HuH-7.5 (cell line): ENCODE data around the gene PPFIBP2.

Experiments
- DNase-seq: peaks from one replicate; pipeline ENCODE4 v3.0.0; 2011; ENCODE audit warnings: low spot score

The PPFIBP2 gene

DNA sequence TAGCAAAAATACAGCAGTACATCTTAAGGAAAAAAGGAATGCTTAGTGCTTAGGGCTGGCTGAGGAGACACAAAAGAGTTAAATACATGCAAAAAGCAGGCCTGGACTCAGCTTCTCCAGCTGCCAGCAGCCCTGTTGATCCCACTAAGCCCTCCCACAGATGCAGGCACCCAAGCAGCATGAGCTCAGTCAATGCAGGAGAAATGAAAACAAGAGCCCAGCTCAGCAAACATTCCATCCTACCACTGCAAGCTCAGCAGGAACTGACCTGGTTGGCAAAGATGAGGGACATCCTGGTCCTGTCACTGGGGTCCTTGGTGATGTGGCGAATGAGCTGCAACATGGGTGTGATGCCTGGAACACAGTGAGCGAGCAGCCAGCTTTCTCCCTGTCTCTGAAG is 153.7 kb downstream of the PPFIBP2 start:
- DNase-seq = no peak

DNA sequence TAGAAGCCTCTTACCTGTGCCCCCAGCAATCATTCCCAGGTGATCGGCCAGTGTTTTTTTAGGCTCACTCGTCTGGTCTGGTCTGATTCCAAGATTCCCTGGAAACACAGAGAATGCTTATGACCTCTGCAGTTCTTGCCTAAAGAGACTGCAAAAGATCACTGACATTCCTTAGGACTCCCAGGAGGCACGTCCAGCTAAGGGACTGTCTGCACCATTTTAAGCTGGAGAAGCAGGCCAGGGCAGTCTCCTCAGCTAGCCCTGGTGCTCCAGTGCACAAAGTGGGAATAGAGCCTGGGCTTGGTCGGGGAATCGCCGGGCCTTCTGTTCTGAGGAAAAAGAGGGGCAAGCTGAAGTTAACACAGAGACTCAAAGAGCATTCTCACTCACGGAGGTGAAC is 154.7 kb downstream of the PPFIBP2 start:
- DNase-seq = no peak

DNA sequence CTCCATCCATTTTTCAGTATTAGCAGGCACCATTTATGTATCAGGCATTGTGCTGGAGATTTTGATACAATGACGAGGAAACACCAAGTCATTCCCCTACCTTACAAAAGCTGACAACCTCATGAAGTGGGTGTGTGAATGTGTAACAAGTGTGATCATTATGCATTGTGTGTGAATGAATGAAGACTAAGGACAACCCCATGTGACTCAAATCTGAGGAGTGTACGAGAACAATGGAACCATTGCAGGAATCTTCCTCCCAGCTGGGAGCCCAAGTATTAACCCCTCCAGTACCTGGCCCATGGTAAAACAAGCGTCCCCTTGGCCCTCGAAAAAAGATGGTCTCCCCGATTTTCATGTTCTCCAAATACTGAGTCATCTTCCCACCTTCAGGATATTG is 155.1 kb downstream of the PPFIBP2 start:
- no peak for DNase-seq

DNA sequence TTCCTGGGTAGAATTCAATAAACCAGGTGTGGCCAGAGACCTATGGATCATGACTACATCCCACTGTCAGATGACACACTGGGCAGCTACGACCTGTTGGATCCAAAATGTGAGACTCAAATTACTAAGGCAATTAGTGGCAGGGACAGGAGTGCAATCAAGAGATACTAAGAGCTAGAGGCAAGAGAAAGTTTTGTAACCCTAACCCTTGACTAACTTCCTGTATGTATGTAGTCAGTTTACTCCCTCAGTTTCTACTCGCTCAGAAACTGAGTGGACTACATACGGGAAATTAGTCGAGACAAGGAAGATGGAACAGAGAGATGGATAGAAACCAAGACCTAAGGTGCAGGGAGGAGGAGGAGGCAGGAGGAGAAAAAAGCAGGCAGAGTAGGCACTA is 156.8 kb downstream of the PPFIBP2 start:
- no peak for DNase-seq

DNA sequence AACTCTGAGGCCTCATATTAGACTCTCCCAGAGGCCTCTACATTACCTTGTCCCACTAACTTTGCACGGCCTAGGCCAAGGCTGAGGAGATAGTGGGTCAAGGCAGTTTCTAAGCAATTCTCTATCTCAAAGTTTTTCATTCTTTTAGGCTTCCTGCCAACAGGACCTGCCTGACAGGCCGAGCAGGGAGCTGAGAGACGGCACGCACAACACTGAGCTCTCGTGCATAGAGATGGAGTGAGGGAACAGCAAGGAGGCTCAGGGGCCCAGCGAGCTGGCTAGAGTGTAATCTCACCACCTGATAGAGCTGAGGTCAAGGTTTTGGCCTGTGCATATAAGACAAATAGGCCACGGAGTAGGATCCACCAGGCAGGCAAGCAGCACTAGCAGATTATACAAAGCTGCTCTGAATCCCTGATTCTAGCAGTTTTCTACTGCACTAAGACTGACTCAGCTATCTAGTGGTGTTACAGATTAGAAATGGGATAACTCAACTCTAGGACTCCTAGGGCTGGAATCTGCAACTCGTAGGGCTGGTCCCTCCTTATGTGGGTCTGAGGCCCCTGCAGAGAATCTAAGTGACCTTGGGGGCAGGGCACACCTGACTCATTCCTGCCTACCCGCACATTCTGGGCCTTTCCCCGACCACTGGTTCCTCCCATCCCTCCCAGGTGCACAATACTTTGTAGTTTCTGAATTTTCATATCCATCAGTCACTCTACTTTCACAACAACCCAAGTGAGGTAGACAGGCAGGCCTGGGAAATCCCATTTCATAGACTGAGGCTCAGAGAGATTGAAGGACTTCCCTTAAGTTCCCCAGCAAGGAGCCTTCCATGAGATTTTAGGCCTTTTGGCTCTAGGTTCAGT is 157.8 kb downstream of the PPFIBP2 start:
- DNase-seq = no peak

DNA sequence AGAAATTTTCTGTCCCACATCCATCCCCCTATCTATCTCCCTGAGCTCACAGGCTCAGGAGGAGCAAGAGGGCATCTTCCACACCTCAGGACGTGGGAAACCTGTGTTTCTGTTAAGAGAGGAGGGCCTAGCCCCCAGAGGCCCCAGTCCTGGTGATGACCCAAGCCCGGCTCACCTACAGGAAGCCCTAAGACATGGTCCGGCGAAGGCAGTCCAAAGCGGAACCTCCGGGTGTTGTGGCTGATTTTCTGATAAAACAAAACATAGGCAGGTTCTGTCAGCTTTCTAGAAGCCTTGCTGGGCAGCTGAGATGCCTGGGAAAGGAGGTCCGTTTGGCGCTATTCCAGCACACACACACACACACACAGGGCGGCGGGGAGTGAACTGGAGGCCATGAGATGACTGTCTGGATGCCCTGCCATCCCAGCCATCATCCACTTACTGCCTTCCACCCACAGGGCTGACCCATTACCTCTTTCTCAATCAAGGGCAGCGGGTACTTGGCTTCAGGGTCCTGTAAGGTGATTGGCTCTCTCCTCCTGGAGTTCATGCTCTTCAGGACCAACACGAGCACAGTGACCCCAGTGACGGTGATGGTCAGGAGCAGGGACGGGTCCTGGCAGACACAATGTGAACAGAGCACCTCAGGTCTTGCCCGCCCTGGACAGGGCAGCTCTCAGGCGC is 158.6 kb downstream of the PPFIBP2 start:
- no peak for DNase-seq

DNA sequence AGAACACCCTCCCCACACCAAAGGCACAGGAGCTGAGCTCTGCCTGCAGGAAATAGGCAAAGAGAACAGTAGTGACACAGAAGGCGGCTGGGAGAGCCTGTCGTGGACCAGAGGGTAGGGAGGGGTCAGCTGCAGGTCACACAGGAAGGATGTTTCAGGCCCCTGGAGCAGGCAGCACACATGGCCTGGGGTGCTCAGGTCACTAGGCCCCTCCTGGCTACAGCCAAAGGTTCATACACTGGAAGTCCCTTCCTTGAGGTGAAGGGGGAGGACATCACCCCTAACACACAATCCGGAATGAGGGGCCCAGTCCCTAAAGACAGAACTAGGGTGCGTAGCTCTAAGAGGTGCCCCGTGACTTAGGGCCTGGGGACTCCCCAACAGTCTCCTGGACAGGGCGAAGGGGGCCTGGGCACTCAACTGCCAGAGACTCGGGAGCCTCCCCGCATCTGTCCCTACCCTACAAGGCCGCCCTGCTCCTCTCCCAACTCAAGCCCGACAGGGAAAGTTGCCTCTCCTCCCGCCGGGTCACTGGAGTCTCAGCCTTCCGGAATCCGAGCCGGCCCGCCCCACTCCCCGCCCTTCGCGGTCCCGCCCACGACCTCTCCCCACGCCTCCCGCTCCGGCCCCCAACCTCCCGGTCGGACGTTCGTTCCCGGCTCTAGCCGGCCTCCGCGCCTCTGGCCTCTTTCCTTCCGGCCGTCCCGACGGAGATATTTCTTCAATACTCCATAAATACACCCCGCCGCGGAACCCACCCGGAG is 159.3 kb downstream of the PPFIBP2 start, which contains the start of gene CYB5R2:
TSS of gene CYB5R2 (minus strand) at position 541 of the 764 bp plus-strand sequence. CDS start 675 bp downstream, outside the sequence.
- DNase-seq = peak; percentile 50

DNA sequence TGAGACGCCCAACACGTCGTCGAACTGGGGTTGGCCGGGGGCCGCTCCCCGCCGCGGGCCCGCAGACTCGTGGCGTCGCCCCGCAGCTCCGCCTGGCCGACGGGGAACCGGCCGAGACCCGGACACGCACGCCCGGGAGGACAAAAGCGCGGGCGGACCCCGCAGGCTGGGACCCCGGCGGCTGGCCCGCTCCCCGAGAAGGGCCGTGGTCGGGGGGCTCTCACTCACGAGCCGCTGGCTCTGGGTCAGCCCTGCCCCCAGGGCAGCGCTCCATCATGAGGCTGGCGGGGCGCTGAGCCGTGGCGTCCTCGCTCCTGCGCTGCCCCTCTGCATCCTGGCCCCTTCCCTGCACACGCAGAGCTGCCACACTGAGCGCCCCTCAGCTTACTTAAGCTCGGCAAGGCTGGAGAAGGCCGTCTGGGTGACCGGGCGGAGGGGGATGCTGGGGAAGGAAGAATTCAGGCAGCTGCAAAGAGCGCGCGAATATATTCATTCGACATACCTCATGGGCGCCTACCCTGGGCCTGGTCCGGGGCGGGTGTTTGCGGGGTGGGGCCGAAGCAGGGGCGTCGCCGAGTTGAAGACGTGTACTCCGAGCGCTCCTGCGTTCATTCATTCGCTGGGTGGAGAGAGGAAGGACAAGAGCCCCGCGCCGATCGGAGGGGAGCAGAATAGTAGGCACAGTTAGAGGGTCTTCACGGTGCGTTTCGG is 160.1 kb downstream of the PPFIBP2 start:
- peak; percentile 63 for DNase-seq

DNA sequence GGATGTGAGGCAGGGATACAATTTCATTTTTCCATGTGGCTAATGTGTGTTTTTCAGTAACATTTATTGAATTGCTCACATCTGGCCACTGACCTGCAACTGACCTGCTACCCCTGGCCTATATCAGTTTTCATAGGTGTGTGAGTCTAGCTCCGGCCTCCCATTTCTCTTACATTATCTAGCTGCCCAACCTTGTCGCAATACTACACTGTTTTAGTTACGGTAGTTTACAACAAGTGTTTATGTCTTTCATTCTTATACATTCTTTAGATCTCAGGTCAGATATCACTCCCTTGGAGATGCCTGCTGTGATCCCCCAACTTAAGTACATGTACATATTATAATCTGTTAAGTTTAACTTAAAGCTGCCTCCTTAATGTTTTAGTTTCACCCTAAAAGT is 161.8 kb downstream of the PPFIBP2 start:
- no peak for DNase-seq

DNA sequence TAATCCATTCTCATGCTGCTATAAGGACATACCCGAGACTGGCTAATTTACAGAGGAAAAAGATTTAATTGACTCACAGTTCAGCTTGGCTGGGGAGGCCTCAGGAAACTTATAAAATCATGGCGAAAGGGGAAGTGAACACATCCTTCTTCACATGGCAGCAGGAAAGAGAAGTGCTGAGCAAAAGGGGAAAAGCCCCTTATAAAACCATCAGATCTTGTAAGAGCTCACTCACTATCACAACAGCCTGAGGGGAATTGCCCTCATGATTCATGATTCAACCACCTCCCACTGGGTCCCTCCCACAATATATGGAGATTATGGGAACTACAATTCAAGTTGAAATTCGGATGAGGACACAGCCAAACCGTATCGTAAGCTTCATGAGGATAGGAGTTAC is 163.3 kb downstream of the PPFIBP2 start:
- no peak for DNase-seq

DNA sequence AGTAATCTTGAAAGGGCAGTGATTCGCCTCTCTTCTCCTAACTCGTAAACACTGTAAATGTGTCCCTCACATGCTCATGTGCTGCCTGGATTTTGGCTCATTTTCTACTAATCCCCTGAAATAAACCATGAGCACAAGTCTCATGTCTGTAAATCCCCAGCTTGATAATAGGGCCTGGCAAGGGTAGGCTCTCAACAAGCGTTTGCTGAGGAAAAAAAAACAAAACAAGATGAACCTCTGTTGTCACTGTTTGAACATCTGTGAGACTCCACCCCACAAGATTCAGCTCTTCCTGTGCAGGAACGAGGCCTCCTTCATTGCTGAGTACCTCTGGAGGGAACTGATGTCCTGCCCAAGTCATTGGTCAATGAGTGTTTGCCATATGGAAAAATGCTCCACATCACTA is 164.0 kb downstream of the PPFIBP2 start:
- no peak for DNase-seq

DNA sequence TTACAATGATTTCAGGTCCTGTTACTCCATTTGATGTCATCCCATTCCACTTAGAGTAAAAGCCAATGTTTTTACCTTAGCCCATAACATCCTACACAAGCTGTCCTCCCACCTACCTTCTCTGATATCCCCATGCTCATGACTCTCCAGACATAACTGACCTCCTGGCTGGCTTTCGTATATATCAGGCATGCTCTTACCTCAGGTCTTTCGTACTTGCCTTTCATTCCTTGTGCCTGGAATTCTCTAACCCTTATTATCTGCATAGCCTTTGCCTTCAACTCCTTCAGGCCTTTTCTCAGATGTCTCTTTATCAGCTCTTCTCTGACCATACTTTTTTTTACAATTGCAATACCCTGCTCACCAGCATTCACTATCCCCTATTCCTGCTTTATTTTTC is 169.8 kb downstream of the PPFIBP2 start:
- no peak for DNase-seq

DNA sequence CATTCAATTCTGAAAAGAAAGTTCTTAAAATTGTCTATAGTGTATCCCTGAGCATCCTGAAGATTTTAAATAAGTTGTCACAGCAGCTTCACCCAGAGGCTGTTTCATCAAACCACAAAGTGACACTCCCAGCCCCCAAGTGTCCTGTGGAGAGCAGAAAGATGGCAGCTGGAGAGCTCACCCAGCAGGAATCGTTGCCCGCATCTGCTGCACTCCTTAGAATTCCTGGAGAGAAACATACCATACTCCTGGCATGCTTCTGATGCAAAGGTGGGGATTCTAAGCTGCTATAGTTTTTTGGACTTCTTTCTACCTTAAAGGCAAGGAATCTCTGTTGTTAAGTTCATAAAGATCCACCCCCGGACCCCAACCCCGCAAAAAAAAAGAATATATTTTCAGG is 173.0 kb downstream of the PPFIBP2 start:
- no peak for DNase-seq

DNA sequence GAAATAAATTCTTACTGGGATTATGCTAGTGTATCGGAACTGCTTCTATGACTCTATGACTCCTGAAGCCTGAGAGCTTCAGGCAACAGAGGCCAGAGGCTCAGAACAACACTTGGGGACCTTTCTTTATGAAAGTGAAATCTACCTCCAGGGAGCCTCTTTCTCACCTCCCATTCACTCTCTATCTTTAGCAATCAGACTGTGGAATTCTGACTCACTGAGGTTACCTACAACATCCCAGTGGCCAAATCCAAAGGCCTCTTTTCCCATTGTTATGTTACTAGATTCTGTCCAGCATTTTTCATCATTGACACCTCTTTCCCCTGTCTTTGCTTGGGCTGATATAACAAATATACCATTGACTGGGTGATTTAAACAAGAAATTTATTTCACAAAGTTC is 173.6 kb downstream of the PPFIBP2 start:
- no peak for DNase-seq

DNA sequence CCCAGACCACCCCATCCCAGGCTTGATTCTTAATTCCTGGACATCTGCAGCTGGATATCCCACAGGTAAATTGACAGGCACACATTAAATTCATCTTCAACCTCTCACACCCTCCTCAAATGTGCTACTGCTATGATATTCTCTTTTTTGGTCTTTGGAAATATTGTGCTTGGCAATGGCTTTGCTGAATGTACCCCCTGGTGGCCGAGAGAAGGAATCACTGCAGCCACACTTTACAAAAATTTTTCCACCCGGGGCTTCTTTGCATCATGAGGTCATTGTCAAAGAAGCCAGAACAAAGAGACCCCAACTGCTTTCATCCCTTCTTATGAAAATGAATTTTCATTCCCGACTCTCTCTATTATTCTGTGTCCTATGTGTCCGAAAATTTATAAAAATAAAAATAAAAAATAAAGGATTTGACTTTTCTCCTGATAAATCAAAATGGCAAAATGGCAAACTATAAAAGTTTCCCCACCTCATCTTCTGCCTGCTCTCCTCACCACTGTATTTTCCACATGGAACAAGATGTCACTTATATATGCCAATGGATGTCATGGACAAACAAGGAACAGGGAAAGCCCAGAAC is 174.5 kb downstream of the PPFIBP2 start:
- no peak for DNase-seq

DNA sequence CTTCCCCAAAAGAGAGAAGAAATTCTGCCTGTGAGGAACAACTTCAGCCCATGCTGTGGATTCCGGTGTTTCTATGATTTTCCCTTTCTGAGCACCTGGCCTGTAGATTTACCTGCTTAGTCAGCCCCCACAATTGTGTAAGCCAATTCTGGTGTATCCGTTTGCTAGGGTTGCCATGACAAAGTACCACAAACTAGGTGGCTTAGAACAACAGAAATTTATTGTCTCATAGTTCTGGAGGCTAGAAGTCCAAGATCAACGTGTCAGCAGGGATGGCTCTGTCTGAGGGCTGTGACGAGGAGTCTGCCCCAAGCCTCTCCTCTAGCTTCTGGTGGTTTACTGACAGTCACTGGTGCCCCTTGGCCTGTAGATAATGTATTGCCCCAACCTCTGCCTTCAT is 175.4 kb downstream of the PPFIBP2 start:
- no peak for DNase-seq

DNA sequence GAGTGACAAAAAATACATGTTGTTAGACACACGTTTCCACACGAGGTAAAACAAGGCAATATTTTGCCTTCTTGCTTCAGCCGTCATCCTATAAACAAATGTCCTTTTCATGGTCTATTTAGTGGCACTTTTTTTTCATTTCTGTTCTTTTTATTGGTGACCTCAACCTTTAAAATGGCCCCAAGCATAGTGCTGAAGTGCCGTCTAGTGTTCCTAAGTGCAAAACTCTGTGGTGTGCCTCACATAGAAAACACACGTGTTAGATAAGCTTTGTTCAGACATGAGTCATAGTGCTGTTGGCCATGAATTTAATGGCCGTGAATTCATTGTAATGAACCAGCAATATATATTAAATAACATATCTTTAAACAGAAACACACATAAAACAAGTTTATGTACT is 176.8 kb downstream of the PPFIBP2 start:
- DNase-seq = no peak

DNA sequence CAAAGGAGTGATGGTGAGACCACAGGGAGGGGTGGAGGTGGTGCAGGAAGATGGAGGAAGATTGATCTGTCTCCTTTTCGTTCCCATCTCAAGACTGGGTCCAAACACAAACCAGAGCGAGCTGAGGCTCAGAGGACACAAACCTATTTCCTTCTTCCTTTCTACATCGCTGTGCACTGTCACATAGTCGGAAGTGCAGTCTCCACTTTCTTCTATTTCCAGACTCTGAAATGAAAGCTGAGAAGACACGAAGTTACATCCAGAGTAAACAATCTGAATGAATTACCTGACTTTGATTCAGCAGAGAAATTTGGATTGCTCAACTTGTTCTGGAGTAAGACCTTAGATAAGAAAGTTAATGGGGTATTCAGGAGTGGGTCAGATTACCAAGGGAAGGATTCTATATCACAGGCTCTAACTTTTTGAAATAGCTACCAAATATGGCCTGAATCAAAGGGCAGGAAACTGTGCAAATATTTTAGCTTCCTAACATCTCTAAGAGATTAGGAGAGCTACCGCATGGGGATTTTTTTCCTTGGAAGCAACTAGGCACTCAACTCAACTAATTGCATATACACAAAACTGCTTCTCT is 178.1 kb downstream of the PPFIBP2 start:
- DNase-seq = no peak

DNA sequence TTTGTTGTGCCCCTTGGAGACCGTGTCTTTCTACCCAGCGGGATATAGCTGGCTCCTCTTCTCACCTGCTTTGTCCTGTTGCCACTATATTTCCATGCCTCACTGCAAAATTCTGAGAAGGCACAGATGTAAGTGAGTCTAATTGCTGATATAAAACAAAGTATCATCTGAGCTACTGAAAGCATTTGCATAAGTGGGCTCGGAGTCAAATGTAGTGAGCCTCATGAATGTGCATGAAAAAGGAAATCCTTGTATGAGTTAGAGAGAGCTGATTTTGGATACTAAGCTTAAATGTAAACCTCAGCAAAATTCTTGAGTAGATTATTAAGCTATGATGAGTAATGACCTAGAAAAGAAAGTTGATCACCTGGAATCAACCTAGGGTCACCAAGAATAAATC is 178.6 kb downstream of the PPFIBP2 start:
- no peak for DNase-seq

DNA sequence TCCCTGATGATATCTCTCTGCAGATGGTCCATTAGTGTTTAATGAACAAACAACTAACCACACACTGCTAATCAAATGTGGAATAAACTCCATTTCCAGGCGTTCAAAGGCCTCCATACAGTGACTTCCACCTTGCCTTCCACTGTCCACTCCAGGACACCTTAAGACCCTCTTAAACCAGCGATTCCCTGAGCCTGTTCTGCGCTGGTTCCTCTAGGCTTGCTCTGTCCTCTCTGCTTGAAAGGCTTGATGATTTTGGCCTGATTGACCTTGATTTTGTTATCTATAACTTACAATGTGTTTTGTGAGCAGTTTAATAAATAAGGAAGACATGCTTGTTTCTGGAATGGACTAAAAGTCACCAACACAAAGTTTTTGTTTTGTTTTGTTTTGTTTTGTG is 180.4 kb downstream of the PPFIBP2 start:
- no peak for DNase-seq

DNA sequence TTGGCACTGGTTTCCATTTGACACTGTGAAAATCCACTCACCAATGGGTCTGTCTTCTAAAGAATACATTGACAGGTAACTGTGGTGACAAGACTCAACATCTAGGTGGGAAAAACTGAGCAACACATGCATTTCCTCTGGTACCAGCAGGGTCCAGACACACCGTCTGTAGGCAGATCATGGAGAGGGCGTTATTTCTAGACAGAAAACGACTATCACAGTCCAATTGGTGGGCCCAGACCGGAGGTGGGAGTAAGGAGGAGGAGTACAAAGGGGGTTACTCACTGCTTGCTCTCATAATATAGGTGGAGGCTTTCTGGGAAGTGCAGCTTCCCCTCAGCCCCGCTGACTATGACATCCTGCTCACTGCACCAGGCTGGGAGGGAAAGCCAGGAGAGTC is 182.6 kb downstream of the PPFIBP2 start:
- no peak for DNase-seq
